Loucy (cell line): ENCODE measurements around the gene CCDC47.

Experiments used
- EZH2phosphoT487 ChIP-seq: fragments of 200-600 bp; IDR thresholded peaks from 2 replicates; pipeline ENCODE4 v1.6.1; 2018; ENCODE audit warnings: antibody characterized with exemption, mild to moderate bottlenecking, moderate library complexity, borderline replicate concordance
- TF ChIP-seq, protein P1 (sequence below): fragments of 200-600 bp; sonication (generic); conservative IDR thresholded peaks from 2 replicates; pipeline ENCODE4 v1.5.1; 2014; ENCODE audit warnings: mild to moderate bottlenecking, antibody characterized with exemption, low read length

- TF ChIP-seq, protein P1, sequence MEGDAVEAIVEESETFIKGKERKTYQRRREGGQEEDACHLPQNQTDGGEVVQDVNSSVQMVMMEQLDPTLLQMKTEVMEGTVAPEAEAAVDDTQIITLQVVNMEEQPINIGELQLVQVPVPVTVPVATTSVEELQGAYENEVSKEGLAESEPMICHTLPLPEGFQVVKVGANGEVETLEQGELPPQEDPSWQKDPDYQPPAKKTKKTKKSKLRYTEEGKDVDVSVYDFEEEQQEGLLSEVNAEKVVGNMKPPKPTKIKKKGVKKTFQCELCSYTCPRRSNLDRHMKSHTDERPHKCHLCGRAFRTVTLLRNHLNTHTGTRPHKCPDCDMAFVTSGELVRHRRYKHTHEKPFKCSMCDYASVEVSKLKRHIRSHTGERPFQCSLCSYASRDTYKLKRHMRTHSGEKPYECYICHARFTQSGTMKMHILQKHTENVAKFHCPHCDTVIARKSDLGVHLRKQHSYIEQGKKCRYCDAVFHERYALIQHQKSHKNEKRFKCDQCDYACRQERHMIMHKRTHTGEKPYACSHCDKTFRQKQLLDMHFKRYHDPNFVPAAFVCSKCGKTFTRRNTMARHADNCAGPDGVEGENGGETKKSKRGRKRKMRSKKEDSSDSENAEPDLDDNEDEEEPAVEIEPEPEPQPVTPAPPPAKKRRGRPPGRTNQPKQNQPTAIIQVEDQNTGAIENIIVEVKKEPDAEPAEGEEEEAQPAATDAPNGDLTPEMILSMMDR: no peak
- TF ChIP-seq EZH2phosphoT487: no peak
Observed at GRCh38 chr17:63716426-63716825, 57.0 kb downstream of the CCDC47 start.
